SU-DHL-6 (cell line): Measurements from ENCODE around the gene KANK3.
"Not testable (repeated sequence)": the region's sequence is repeated elsewhere in the genome, so short reads cannot be mapped to it uniquely, and the experiment has no call there.

ENCODE experiments used
- CTCF ChIP-seq: fragments of 200-600 bp; sonication (generic); IDR thresholded peaks from one replicate; pipeline ENCODE4 v1.5.1; 2017; ENCODE audit warnings: antibody characterized with exemption, mild to moderate bottlenecking, low read length, moderate library complexity; ENCODE audit not compliant: insufficient read depth, poor library complexity, severe bottlenecking
- EZH2phosphoT487 ChIP-seq: fragments of 200-600 bp; sonication (generic), shearing (Covaris generic); conservative IDR thresholded peaks from 2 replicates; pipeline ENCODE4 v1.6.1; 2018; ENCODE audit warnings: mild to moderate bottlenecking, antibody characterized with exemption, low read length, moderate library complexity, mixed read lengths

GRCh38 chr19:8375766-8376165 is 32.7 kb upstream of the KANK3 start:
- TF ChIP-seq CTCF, EZH2phosphoT487: not testable (repeated sequence)
